GM18868 (cell line): ENCODE measurements around the gene NRP2.

Source experiments
- ATAC-seq: cut with Tn5 transposase; IDR thresholded peaks from one replicate; pipeline ENCODE4 v1.9.1; 2021; ENCODE audit warnings: mild to moderate bottlenecking, moderate library complexity; ENCODE audit not compliant: unreplicated experiment

NRP2 gene

GRCh38 chr2:205705511-205706349 is 23.4 kb downstream of the NRP2 start:
- no peak for ATAC-seq

DNA sequence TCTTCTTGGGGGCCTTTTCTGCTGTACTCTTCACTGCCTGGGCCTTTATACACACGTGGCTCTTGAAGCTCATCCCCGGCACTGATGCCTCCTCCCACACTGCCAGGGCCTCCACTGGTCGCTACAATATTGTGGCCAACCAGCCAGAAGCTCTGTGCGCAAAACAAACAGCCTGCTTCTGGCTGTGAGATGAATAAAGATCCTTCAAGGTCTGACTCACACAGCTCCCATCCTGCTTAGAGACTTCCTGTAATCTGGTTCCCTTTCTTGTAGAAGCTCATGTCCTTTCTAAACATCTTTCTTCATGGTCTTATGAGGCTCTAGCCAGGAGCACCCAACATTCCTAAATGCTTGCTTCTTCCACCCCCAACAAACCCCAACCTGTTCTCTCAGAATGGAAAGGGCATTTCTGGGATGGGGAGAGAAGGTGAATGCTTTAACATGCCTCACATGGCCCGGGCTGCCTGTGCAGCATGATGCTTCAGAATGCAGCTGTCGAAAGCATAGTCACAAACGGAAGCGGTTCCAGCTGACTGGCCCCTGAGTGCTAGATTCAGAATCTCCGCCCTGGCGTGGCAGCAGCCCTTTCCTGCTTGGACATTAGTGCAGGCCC is 24.6 kb downstream of the NRP2 start:
- peak; percentile 94 for ATAC-seq

- no peak for ATAC-seq
These were observed 25.9 kb downstream of the NRP2 start for GRCh38 chr2:205708231-205708631.

DNA sequence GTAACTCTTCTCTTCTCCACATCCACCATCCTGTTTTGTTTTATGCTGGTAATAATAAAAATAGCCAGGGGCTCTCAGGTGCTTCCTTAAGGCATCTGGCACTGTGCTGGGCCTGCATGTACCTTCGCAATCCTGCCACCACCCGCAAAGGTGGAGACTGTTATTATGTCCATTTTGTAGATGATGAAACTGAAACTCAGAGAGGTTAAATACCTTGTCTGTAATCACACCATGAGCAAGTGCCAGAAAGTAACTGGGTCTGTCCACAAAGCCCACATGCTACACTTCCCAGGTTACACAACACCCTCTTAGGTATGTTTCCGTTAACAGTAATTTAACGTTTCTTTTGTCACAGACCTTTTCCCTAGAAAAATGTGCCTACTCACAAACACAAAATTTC is 27.0 kb downstream of the NRP2 start:
- ATAC-seq: no peak

- ATAC-seq: peak; percentile 45
These were observed 30.2 kb downstream of the NRP2 start for GRCh38 chr2:205712508-205712907.

GRCh38 chr2:205713086-205713485 is 30.8 kb downstream of the NRP2 start:
- ATAC-seq: no peak

DNA sequence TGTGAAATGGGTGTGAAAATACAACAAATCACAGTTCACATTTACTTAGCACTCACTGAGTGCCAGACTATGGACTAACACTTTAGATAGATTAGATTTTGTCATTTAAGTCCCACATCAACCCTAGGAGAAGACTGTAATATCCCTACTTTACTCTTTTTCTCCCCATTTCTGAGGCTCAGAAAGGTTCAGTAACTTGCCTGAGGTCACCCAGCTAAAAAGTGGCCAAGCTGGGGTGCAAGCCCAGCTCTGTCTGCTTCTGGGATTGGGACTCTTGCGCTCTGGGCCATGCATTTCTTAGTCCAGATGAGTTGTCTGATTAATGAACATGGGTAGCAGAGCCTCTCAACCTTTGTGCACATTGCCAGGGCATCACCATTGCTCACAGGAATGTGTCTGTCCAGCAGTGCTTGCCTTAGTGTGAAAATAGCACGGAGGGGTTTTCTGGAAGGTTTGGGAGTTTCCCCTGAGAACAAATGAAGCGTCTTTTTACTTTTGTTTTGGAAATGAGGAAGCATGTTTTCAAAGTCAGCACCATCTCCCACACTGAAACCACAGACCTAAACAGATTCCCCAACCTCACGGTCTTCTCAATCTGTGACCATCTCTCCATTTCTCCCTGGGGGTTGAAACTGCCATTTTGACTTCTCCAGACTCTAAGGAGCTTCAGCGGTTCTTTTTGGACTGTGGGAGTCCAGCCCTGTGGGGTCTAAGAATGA is 31.9 kb downstream of the NRP2 start:
- peak; percentile 75 for ATAC-seq

- ATAC-seq: no peak
These were observed 32.8 kb downstream of the NRP2 start for GRCh38 chr2:205714789-205715720.

- ATAC-seq: no peak
These were observed 33.7 kb downstream of the NRP2 start for GRCh38 chr2:205715831-205716525.

GRCh38 chr2:205717175-205717846 is 35.0 kb downstream of the NRP2 start:
- no peak for ATAC-seq

GRCh38 chr2:205717999-205718398 is 35.7 kb downstream of the NRP2 start:
- ATAC-seq: no peak

- no peak for ATAC-seq
These were observed 37.5 kb downstream of the NRP2 start for GRCh38 chr2:205719847-205720246.

GRCh38 chr2:205720451-205720902 is 38.2 kb downstream of the NRP2 start:
- ATAC-seq: no peak

DNA sequence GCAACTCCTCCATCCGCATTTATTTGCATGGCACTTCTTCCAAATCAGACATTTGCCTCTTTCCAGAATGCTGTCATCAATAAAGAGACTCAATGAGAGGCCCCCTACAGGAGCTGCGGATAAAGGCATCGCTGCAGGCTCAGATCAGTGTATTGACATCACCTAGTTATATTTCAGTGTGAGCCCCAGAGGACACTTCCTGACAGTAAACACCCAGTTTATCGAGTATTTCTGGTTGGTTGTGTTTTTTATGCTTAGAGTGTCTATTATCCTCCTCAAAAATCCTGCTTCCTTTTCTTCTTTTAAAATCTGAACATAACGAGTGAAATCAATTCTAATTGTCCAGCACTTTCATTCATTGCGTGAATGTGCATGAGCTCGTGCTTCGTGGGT is 38.8 kb downstream of the NRP2 start:
- no peak for ATAC-seq

GRCh38 chr2:205722283-205722918 is 40.1 kb downstream of the NRP2 start:
- ATAC-seq: peak; percentile 39

- no peak for ATAC-seq
These were observed 40.9 kb downstream of the NRP2 start for GRCh38 chr2:205723179-205723578.

DNA sequence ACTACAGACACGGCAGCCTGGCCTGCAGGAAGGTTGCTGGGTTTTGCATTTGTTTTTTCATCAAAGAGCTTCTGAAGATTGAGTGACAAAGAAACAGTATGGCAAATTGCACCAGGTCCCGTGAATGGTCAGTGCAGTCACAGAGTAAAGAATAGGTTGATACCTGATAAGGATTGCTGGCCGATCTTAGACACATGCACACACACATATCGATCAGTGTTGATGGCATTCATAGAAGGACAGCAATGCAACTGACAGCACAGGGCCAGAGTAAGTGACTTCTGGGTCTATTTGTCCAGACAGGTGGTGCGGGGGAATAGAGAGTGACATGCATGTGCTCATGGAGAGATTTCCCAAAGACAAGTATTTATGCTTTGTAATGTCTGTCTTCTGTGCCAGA is 42.8 kb downstream of the NRP2 start:
- ATAC-seq: no peak

GRCh38 chr2:205726506-205726905 is 44.2 kb downstream of the NRP2 start:
- ATAC-seq: no peak

GRCh38 chr2:205727174-205727573 is 44.9 kb downstream of the NRP2 start:
- ATAC-seq: no peak
